HEK293 (cell line): ENCODE results near the gene SPOCK1.

Experiments
- CTCF ChIA-PET: fragments of 350-600 bp; formaldehyde crosslinking; extraction: SDS; loops from one replicate; lab custom pipeline; 2021; ENCODE audit warnings: antibody characterized with exemption; lab: Yijun Ruan, JAX
- POLR2A ChIA-PET: fragments of 300-600 bp; formaldehyde crosslinking; extraction: SDS; loops from one replicate; lab custom pipeline; 2020; ENCODE audit warnings: antibody characterized with exemption, inconsistent platforms; lab: Yijun Ruan, JAX
- H3K27ac ChIP-seq: fragments of 200-500 bp; sonication (Bioruptor generic); 2 replicates; pipeline ENCODE4 v1.5.1; 2014; ENCODE audit warnings: low read depth, low read length, control low read depth, inconsistent platforms; ENCODE audit errors: extremely low read depth
- H3K36me3 ChIP-seq, 2 experiments: fragments of 200-500 bp in 1 of 2; sonication (Bioruptor generic) in 1 of 2; 1 replicate in 1 of 2; 2 replicates in 1 of 2; pipeline ENCODE4 v1.5.1; 2014 to 2017; ENCODE audit warnings: inconsistent platforms in 2 of 2, low read length in 2 of 2; ENCODE audit not compliant: control insufficient read depth in 2 of 2, insufficient read depth in 1 of 2
- H3K4me1 ChIP-seq: fragments of 200-500 bp; sonication (Bioruptor generic); 2 replicates; pipeline ENCODE4 v1.5.1; 2014; ENCODE audit warnings: mild to moderate bottlenecking, low read length, inconsistent platforms; ENCODE audit not compliant: control insufficient read depth, insufficient read depth
- H3K4me3 ChIP-seq: 2 replicates; pipeline ENCODE4 v1.5.1; 2011; ENCODE audit warnings: low read depth, mild to moderate bottlenecking, control low read depth, low read length, moderate library complexity
- H3K9me3 ChIP-seq: fragments of 200-500 bp; sonication (Bioruptor generic); 2 replicates; pipeline ENCODE4 v1.5.1; 2014; ENCODE audit warnings: low read depth, low read length, inconsistent platforms; ENCODE audit not compliant: control insufficient read depth, insufficient read depth
- CTCF ChIP-seq: fragments of 450-650 bp; formaldehyde crosslinking; IDR thresholded peaks from 2 replicates; pipeline ENCODE4 v1.5.1; 2016; ENCODE audit warnings: missing biosample characterization, missing genetic modification characterization
- KLF17 ChIP-seq: fragments of 450-650 bp; formaldehyde crosslinking; IDR thresholded peaks from 2 replicates; pipeline ENCODE4 v1.5.1; 2016; ENCODE audit warnings: missing biosample characterization, missing genetic modification characterization
- MEIS1 ChIP-seq: sonication (generic); formaldehyde crosslinking; IDR thresholded peaks from 2 replicates; pipeline ENCODE4 v1.8.1; 2022; ENCODE audit warnings: missing genetic modification reagents, mild to moderate bottlenecking, borderline replicate concordance
- MYNN ChIP-seq: fragments of 450-650 bp; formaldehyde crosslinking; IDR thresholded peaks from 2 replicates; pipeline ENCODE4 v1.5.1; 2016; ENCODE audit warnings: missing biosample characterization, missing genetic modification characterization, borderline replicate concordance
- MZF1 ChIP-seq: fragments of 450-650 bp; formaldehyde crosslinking; IDR thresholded peaks from 2 replicates; pipeline ENCODE4 v1.5.1; 2017; ENCODE audit warnings: missing biosample characterization, missing genetic modification characterization, borderline replicate concordance
- ZBTB26 ChIP-seq: fragments of 450-650 bp; formaldehyde crosslinking; optimal IDR thresholded peaks from 2 replicates; pipeline ENCODE3; 2016; ENCODE audit warnings: missing biosample characterization, mild to moderate bottlenecking, missing genetic modification characterization
- ZNF112 ChIP-seq: fragments of 450-650 bp; formaldehyde crosslinking; IDR thresholded peaks from 2 replicates; pipeline ENCODE4 v1.5.0; 2017; ENCODE audit warnings: missing biosample characterization, missing genetic modification characterization
- ZNF202 ChIP-seq: fragments of 450-650 bp; formaldehyde crosslinking; IDR thresholded peaks from 2 replicates; pipeline ENCODE4 v1.5.1; 2016; ENCODE audit warnings: missing biosample characterization, missing genetic modification characterization, borderline replicate concordance
- ZNF394 ChIP-seq: fragments of 450-650 bp; formaldehyde crosslinking; IDR thresholded peaks from 2 replicates; pipeline ENCODE4 v1.5.1; 2016; ENCODE audit warnings: missing biosample characterization, missing genetic modification characterization, mild to moderate bottlenecking, moderate library complexity, borderline replicate concordance
- ZNF426 ChIP-seq: fragments of 450-650 bp; formaldehyde crosslinking; IDR thresholded peaks from 2 replicates; pipeline ENCODE4 v1.5.1; 2017; ENCODE audit warnings: missing biosample characterization, missing genetic modification characterization, mild to moderate bottlenecking, inconsistent platforms, moderate library complexity
- ZNF585B ChIP-seq: fragments of 450-650 bp; formaldehyde crosslinking; IDR thresholded peaks from 2 replicates; pipeline ENCODE4 v1.5.1; 2016; ENCODE audit warnings: missing biosample characterization, missing genetic modification characterization
- ZNF621 ChIP-seq: fragments of 450-650 bp; formaldehyde crosslinking; IDR thresholded peaks from 2 replicates; pipeline ENCODE4 v1.5.1; 2017; ENCODE audit warnings: missing biosample characterization, missing genetic modification characterization
- ZNF660 ChIP-seq: fragments of 450-650 bp; IDR thresholded peaks from 2 replicates; pipeline ENCODE4 v1.5.1; 2018; ENCODE audit warnings: missing biosample characterization, mild to moderate bottlenecking, missing genetic modification characterization
- ZNF776 ChIP-seq: fragments of 450-650 bp; formaldehyde crosslinking; IDR thresholded peaks from 2 replicates; pipeline ENCODE4 v1.5.0; 2017; ENCODE audit warnings: missing biosample characterization, missing genetic modification characterization, borderline replicate concordance
- ZSCAN16 ChIP-seq: fragments of 450-650 bp; formaldehyde crosslinking; IDR thresholded peaks from 2 replicates; pipeline ENCODE4 v1.5.1; 2016; ENCODE audit warnings: missing biosample characterization, missing genetic modification characterization
- TF ChIP-seq, protein P1 (sequence below): sonication (generic); formaldehyde crosslinking; IDR thresholded peaks from 2 replicates; pipeline ENCODE4 v1.8.1; 2022; ENCODE audit warnings: mild to moderate bottlenecking, moderate library complexity, missing genetic modification reagents
- TF ChIP-seq, protein P2 (sequence below): fragments of 450-650 bp; formaldehyde crosslinking; IDR thresholded peaks from 2 replicates; pipeline ENCODE4 v1.5.1; 2016; ENCODE audit warnings: missing biosample characterization, missing genetic modification characterization
- TF ChIP-seq, protein P3 (sequence below): fragments of 450-650 bp; formaldehyde crosslinking; IDR thresholded peaks from 2 replicates; pipeline ENCODE4 v1.5.1; 2016; ENCODE audit warnings: missing biosample characterization, missing genetic modification characterization

Gene SPOCK1

GRCh38 chr5:137179203-137179602 lies 319.9 kb downstream of the SPOCK1 start:
- no peak for TF ChIP-seq ZNF621 (tag by site-specific recombination)
- no peak for TF ChIP-seq ZSCAN16 (tag by site-specific recombination)
- TF ChIP-seq, protein P1, sequence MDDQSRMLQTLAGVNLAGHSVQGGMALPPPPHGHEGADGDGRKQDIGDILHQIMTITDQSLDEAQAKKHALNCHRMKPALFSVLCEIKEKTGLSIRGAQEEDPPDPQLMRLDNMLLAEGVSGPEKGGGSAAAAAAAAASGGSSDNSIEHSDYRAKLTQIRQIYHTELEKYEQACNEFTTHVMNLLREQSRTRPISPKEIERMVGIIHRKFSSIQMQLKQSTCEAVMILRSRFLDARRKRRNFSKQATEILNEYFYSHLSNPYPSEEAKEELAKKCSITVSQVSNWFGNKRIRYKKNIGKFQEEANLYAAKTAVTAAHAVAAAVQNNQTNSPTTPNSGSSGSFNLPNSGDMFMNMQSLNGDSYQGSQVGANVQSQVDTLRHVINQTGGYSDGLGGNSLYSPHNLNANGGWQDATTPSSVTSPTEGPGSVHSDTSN (CRISPR knock-in tag), result no peak
- TF ChIP-seq ZNF112, result no peak
- TF ChIP-seq ZNF202 (tag by site-specific recombination), result no peak
- TF ChIP-seq, protein P2, sequence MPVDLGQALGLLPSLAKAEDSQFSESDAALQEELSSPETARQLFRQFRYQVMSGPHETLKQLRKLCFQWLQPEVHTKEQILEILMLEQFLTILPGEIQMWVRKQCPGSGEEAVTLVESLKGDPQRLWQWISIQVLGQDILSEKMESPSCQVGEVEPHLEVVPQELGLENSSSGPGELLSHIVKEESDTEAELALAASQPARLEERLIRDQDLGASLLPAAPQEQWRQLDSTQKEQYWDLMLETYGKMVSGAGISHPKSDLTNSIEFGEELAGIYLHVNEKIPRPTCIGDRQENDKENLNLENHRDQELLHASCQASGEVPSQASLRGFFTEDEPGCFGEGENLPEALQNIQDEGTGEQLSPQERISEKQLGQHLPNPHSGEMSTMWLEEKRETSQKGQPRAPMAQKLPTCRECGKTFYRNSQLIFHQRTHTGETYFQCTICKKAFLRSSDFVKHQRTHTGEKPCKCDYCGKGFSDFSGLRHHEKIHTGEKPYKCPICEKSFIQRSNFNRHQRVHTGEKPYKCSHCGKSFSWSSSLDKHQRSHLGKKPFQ (tag by site-specific recombination), result no peak
- TF ChIP-seq MEIS1 (CRISPR knock-in tag), result no peak
- no peak for TF ChIP-seq CTCF
- no peak for TF ChIP-seq ZNF660 (tag by site-specific recombination)
- no peak for TF ChIP-seq ZNF426 (tag by site-specific recombination)
- TF ChIP-seq KLF17 (tag by site-specific recombination), result no peak
- no peak for TF ChIP-seq ZNF394 (tag by site-specific recombination)
- no peak for TF ChIP-seq ZNF776
- TF ChIP-seq, protein P3, sequence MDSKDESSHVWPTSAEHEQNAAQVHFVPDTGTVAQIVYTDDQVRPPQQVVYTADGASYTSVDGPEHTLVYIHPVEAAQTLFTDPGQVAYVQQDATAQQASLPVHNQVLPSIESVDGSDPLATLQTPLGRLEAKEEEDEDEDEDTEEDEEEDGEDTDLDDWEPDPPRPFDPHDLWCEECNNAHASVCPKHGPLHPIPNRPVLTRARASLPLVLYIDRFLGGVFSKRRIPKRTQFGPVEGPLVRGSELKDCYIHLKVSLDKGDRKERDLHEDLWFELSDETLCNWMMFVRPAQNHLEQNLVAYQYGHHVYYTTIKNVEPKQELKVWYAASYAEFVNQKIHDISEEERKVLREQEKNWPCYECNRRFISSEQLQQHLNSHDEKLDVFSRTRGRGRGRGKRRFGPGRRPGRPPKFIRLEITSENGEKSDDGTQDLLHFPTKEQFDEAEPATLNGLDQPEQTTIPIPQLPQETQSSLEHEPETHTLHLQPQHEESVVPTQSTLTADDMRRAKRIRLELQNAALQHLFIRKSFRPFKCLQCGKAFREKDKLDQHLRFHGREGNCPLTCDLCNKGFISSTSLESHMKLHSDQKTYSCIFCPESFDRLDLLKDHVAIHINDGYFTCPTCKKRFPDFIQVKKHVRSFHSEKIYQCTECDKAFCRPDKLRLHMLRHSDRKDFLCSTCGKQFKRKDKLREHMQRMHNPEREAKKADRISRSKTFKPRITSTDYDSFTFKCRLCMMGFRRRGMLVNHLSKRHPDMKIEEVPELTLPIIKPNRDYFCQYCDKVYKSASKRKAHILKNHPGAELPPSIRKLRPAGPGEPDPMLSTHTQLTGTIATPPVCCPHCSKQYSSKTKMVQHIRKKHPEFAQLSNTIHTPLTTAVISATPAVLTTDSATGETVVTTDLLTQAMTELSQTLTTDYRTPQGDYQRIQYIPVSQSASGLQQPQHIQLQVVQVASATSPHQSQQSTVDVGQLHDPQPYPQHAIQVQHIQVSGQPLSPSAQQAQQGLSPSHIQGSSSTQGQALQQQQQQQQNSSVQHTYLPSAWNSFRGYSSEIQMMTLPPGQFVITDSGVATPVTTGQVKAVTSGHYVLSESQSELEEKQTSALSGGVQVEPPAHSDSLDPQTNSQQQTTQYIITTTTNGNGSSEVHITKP (tag by site-specific recombination), result no peak
- TF ChIP-seq ZNF585B (tag by site-specific recombination), result no peak
- TF ChIP-seq MYNN (tag by site-specific recombination), result no peak
- TF ChIP-seq MZF1 (tag by site-specific recombination), result no peak
- TF ChIP-seq ZBTB26 (tag by site-specific recombination), result no peak
- CTCF ChIA-PET, result no interaction called here

More at GRCh38 chr5:137179203-137179602, 319.9 kb downstream of the SPOCK1 start:
- Histone ChIP-seq H3K36me3 (no peaks in the 10 kb centered on the region), H3K4me3 (no peak overlapping the region), H3K9me3 (no peaks in the 10 kb centered on the region), H3K4me1 (no peaks in the 10 kb centered on the region), H3K27ac (no peak overlapping the region)
- POLR2A ChIA-PET, result no interaction called here
